Measurements from ENCODE around the gene PIK3C2G.

Gene PIK3C2G

DNA sequence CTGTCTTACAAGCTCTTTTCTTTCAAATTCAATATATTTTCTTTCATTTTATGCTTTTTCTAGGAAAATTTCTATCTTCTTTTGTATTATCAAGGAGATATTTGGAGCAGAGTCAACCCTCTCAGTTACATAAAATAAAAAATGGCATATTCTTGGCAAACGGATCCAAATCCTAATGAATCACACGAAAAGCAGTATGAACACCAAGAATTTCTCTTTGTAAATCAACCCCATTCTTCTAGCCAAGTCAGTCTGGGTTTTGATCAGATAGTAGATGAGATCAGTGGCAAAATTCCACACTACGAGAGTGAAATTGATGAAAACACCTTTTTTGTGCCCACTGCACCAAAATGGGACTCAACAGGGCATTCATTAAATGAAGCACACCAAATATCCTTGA lies 20.6 kb downstream of the PIK3C2G start:
- DNase-seq = no peak

DNA sequence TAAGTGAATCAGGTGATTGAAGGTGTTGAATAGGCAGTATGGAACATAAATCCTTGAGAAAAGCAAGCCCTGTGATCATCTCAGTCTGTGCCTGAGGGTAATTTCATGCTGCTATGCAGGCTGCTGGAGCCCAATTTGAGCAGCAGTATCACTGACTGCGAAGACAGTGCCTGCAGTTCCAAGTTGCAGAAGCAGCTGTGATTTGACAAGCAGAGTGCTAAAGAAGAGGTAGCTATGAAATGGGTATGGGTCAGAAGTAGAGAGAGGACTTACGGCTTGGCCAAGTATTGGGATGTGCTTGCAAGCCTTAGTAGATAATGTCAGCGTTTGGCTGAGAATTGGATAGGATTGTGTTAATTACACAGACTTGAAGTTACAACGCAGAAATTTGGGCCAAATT lies 22.5 kb downstream of the PIK3C2G start:
- no peak for DNase-seq

DNA sequence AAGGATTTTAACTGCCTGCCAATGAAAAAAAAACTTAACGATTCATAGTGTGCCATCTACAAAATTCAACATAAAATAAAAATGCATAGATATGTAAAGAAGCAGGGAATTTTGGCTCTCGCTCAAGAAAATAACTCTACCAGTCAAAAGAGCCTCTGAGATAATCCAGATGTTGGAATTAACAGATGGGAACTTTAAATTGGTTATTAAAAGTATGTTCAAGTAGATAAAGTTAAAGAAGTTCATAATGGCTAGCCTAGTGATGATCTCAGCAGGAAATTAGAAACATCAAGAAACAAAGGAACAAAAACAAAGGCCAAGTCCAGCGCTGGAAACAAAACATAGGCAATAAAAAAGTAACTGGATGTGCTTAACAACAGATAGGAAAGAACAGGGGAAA lies 23.1 kb downstream of the PIK3C2G start:
- DNase-seq = no peak

DNA sequence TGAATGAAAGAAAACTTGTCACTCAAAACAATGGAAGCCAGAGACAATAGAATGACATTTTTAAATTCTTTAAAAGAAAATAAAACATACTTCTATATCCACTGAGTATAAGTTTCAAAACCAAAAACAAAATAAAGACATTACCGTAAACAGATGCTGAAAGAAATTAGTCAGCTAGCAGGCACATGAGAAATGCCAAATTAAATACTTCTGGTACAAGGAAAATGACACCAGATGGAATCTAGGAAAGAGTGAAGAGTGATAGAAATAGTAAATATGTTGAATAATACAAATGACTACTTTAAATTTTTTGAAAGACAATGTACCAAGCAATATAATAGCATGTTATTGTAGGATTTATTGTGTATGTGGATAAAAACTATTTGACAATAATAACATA lies 23.8 kb downstream of the PIK3C2G start:
- no peak for DNase-seq

DNA sequence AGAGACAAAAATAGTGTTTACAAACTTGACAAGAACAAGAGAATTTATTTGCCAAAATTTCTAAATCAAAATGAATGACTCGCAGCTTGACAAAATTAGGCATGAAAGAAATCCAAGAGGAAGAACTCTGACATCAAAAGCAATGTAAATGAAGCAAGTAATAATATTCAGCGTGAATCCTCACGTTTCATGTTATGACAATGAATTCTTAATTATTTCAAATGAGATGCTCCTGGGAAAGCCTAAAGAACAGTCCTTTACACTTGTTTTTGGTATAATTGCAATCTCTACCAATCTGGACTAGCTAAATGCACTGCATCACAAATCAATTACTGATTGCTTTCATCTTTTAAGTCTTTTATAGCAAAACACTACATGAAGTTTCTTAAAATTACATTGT lies 29.1 kb downstream of the PIK3C2G start:
- no peak for DNase-seq

DNA sequence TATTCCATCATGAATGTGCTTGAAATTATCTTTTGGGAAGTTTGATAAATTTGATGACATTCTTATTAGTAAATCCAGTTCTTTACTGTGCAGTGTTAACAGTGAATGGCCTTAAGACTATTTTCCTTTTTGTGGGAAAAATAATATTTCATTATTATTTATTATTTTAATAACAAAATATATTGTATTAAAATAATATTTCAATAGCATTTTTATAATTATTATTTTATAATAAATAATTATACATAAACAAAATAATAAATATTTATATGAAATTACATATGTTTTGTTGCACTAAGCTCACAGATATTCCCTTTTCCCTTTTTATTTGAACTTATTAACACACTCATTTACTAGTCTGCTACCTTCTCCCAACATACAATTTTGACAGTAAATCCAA lies 33.6 kb downstream of the PIK3C2G start:
- no peak for DNase-seq

DNA sequence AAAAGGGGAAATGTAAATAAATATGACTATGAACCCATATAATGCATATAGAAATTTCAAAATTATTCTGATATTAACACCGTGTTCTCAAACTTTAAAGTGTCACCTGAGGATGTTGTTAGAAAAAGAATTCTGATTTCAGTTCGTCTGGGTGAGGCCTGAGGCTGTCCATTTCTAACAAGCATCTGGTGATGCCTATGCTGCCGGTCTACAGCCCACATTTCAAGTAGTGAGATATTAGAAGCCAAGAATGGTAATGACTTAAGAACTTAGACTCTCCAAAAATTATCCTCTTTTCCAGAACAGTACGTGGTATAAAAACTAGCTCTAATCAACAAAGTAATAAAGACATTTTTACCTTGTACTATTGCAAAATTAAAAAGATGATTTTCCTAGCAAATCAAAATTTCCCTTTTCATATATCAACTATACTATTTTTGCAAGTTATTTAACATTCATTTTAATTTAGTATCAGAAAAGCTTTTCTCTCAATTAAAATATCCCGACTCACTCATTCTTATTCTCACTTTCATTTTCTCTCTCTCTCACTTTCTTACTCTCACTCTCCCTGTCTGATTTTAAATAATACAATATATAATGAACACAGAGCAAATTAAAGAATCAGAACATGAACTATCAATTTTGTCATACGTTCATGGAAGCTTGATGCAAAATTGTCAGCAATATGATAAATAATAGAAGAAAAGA lies 35.0 kb downstream of the PIK3C2G start:
- no peak for DNase-seq

DNA sequence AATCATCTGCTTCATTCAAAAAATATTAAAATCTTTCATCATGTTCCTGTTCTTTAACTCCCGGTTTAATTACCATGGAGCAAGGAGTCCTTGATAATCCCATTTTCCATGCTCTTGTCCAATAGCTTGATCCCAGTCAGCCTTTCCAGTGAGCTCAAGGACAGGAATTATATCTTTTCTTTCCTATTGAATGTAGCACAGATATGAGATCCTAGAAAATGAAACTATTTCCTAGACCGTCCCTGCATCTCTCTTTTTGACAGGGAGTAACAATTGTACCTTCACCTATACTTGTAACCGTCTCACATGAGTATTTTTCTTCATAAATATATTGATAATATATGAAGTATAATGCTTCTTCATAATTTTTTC lies 35.6 kb downstream of the PIK3C2G start:
- DNase-seq = no peak

DNA sequence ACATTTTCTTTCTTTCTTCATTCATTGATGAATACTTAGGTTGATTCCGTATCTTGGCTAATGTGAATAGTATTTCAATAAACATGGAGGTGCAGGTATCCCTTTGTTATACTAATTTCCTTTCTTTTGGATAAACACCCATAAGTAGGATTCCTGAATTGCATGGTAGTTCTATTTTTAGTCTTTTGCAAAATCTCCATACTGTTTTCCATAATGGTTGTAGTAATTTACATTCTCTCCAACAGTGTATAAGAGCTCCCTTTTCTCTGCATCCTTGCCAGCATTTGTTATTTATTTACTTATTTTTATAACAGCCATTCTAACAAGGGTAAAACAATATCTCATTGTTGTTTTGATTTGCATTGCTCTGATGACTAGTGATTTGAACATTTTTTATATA lies 36.6 kb downstream of the PIK3C2G start:
- no peak for DNase-seq

DNA sequence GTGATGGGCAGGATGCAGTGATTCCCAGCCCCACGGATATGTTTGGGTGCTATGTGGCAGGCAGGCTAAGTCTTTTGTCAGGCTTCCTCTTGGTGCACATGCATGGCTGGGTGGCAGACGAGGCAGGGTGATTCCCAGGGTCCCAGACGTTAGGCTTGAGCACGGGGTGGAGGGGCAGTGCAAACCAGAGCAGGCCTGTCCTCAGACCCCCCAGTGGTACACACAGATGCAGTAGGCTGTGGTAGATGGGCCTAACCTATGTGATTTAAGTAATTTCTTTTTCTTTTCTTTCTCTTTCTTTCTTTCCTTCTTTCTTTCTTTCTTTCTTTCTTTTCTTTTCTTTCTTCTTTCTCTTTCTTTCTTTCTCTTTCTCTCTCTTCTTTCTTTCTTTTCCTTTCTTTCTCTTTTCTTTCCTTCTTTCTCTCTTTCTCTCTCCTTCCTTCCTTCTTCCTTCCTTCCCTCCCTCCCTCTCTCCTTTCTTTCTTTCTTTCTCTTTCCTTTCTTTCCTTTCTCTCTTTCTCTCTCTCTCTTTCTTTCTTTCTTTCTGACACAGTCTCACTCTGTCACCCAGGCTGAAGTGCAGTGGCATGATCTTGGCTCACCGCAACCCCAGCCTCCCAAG lies 41.6 kb downstream of the PIK3C2G start:
- DNase-seq = no peak

DNA sequence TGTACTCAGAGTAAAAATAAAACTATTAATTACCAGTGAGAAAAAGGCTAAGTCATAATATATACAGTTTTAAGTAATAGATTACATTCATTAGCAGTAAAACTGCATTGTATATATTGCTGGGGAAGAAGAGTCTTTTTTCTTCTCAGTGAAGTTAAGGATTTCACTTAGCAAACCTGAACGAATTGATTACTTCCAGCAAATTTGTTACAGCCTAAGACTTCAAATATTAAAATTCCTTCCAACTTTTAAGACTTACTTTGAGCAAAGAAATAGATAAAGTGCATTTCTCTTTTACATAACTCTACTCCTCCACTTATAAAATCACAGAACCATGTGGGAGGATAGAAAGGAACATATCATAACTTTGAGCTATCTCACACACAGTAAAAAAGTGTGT lies 43.3 kb downstream of the PIK3C2G start:
- DNase-seq = no peak

DNA sequence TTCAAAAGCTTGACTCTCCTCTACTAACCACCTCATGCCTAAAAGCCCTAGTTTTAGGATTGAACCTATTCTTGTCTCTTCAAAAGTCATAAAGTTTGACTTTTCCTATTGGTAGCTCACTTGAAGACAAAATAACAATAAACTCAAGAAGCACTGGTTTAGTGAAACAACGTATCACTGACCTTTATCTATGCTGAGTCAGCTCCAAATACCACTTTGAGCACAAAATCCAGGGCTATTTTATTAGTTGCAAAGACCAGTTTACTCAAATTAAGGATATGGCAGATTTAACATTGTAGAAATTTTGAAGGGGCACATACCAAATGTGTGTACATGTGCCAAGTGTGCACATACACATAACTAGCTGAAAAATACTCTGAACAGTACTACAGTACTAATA lies 45.0 kb downstream of the PIK3C2G start:
- no peak for DNase-seq

DNA sequence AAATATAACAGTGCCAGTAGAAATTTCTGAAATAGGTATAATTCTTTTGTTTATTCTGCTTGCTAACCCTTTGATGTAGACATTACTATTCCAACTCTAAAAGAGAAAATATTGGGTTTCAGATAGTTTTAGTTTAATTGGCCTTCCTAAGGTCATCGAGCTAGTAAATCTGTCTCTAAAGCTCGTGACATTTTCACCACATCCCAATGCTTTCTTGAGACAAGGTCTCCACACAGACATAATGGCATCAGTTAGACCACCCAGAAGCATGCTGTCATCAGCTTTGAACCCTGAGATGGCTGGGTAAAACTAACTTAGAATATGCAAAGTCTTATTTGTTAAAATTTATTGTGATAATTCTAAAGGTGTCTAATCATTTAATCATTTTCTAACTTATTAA lies 52.0 kb downstream of the PIK3C2G start:
- no peak for DNase-seq

DNA sequence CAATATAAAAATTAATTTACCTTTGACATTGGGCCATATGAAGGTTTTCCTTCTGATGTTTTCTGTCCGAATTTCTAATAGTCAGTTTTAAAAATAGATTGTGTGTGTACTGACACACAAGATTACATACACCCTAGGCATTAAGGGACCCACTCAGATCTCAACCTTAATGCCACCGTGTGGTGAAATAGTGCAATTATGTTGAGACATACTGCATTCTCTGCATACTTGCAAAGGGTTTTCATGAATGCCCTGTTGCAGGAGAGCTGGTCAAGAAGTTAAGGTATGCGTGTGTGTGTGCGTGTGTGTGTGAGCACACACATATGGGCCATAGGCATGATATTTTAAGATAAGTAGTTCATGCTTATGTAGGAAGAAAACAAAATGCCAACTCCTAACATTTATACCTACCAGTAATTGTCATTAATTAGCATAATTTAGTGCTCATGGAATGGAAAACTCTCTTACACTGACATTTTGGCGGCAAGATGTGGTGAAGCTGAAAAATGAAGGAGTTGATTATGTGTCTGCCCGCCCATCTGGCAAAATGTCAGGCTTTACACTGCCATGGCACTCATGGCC lies 58.8 kb downstream of the PIK3C2G start:
- DNase-seq = no peak

DNA sequence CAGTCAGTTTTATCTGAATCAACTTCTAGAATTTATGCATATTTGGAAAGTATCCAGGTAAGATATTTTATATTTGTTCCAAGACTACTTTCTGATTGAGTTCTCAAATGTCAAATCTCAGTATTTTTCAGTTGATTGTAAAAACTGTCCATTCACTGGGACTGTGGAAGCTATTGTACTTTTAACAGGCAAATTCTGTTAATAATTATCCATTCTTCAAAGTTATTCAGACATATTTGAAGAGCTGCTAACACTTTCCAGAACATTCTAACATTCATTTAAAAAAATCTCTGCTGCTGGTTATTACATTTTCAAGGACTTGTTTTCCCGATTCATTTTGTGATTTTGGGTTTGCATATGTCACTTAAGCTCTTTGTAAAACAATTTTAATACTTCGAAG lies 59.7 kb downstream of the PIK3C2G start:
- DNase-seq = no peak

DNA sequence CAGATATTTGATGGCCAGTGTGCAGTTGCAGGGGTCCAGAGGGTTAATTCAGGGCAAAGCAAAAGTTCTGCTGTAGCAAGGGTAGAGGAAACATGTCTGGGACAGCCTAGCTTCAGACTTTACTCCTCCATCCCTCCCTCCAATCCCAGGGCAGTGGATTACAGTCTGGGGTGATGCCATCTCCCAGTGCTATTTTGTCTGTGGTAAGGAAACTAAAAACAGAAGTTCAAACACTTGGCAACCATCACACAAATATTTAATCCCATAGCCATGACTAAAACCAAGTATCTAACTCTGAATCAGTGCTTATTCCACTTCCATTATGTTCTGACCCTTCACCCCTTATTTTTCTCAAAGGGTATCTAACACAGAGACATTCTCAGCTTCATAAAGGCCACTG lies 61.8 kb downstream of the PIK3C2G start:
- DNase-seq = no peak

DNA sequence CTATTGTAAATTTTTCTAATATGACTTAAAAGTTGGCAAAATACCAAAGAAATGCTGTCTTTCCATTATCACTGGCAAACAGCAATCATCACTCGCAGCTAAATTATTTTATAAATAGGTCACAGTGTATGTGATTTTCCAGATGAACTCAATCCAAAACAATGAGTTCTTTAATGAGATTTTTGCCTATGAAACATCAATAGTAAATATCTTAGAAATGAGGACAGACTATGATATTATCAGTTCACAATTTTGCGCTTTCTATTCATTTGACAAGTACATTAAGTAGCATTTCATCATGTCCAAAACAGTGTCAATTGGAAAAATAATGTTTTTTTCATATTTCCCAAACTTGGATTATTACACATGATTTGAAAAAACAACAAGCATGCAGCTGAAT lies 65.7 kb downstream of the PIK3C2G start:
- no peak for DNase-seq

DNA sequence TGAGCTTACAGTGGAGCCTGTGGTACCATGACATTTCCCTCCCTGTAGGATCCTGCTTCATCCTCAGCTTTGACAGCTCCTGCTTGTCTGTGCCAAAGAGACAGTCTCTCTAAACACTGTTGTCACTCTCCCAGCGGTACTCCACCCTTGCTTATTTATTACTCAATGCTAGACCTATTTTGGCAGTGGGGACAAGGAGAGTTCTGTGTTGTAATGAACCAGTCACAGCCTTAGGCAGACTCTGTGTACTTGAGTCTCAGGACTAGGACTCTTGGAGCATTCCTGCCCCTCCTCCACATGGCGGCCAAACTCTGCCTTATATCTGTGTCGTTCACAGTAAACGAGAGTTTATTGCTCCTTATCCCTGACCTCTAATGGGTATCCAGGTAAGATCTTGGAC lies 70.9 kb downstream of the PIK3C2G start:
- no peak for DNase-seq

DNA sequence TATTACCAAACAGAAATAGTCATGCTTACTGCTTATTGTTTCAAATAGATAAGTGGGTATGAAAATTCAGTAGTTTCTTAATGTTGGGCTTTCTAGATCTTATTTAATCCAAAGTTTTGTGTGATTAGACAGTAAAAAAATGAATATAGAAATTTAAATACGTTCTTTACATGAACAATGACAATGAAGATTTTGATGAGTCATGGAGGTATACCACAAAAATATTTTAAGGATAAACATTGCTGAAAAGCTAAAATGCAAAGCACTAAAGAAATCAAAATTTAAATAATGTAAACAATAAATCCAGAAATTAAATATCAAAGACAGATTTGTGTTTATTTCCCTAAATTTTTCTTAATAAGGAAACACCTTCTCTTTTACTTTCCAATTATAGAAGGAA lies 78.3 kb downstream of the PIK3C2G start:
- DNase-seq = no peak

DNA sequence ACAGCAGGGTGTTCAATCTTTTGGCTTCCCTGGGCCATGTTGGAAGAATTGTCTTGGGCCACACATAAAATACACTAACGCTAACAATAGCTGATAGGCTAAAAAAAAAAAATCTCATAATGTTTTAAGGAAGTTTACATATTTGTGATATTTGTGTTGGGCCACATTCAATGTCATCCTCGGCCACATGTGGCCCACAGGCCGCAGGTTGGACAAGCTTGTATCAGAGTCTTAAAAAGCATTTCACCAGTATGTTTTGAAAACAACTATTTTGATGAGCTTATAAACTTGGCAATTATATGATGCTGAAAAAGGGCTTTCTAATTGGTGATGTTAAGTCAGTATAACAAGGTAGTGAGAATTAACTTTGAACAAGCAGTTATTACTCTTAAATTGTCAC lies 78.9 kb downstream of the PIK3C2G start:
- DNase-seq = no peak

DNA sequence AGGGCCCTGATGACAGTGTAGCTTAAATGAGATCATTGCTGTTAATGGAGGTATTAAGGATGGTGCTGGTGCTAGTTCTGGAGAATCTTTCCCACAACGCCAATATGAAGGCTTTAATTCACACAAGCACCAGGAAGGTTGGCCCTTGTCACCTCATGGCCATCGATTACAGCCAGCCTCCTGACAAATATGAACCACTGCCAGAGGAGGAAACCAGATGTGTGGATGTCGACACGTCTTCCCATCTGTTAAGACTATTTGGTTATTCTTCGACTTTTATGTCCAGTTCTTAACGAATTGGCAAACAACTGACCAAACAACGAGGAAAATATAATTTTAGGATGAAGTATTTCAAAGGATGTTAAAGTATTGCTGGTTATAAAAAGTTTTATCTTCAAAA lies 79.5 kb downstream of the PIK3C2G start:
- DNase-seq = no peak

DNA sequence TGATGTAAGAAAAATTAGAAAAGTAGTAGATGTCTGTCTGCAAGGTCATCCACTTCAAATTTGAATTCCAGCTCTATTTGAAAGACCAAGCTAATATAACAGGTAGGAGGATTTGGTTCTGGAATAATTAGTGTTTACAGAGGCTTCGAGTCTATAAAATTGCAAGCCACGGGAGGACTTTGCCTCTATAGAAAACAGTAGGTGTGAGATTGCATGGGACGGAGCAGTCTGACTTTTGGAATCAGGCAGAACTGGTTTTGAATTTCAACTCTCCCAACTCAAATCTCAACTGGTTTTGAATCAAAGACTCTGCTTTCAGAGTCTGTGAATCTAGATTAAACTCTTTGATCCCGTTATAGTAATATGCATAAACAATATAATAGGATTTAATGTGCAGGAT lies 82.4 kb downstream of the PIK3C2G start:
- no peak for DNase-seq

DNA sequence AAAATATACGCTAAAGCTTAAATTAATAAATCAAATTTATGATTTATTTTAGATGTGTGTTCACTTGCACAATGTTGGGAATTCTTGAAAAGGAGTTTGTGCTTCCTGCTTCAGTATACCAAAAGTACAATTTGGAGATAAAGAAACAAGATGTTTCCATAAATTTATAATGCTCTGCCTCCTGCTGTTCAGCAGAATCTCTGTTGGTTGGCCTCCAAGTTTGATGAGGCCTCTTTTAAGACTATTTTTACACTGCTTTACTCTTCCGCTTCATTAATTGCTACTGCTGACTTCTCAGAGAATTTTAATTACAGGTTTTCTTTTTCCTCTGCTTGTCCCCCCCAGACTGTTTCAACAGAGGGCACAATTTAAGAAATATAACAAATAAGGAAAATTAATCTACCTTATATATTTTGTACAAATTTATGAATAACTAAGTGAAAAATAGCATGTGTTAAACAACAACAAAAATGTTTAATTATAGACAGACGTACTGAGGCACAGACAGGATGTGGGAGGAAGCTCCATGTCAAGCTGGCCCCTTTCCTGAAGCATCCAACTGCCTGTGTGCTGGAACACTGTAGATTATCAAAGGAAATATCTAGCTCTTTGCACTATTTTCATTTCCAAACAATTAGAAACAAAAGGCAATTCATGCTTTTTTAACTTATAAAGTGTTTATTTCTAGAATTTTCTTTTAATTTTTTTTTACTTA lies 83.9 kb downstream of the PIK3C2G start:
- no peak for DNase-seq

DNA sequence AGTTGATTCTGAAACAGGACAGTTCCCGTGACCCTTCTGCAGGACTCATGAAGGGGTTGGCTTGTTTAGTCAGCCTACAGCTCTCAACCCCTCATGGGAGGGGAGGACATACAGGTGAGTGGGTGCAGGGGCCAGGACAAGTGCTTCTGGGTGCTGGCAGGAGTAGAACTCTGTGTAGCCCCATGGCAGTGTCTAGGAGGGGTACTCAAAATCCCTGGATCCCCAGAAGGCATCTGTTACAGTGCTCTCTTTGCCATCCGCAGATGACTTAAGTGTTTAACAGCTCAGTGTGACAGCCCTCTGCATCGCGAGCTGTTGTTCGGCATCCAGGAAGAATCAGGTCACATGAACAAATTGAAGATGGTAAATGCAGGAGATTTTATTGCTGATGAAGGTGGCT lies 91.0 kb downstream of the PIK3C2G start:
- no peak for DNase-seq
